IMR-90 (cell line): ENCODE data around the gene MYOF. TPM values are rescaled to one million over a fixed set of nuclear protein-coding genes. Genes with fewer than 3 reads are reported as not detected.

ENCODE experiments used
- ATAC-seq: fragments of 200-7000 bp; cut with Tn5 transposase; 2 replicates; pipeline ENCODE4 v1.9.1; 2020; ENCODE audit warnings: low read depth, mild to moderate bottlenecking, moderate library complexity
- BruUV-seq: library from RNA; stranded (reverse); fragments of 400-500 nt; replicated peaks from 2 replicates; lab custom pipeline; 2021; lab: Mats Ljungman, UMichigan
- CTCF ChIA-PET: fragments of 300-600 bp; formaldehyde crosslinking; extraction: SDS; loops from one replicate; lab custom pipeline; 2021; ENCODE audit warnings: antibody characterized with exemption; lab: Yijun Ruan, JAX
- POLR2A ChIA-PET: fragments of 300-600 bp; sonication (Branson Sonifier 250); formaldehyde crosslinking; loops from one replicate; lab custom pipeline; 2022; ENCODE audit warnings: antibody characterized with exemption; ENCODE audit not compliant: unreplicated experiment; lab: Charles Lee
- DNase-seq: peaks from one replicate; pipeline ENCODE4 v3.0.0; 2013
- H2AFZ ChIP-seq: replicated peaks from 2 replicates; pipeline ENCODE3; 2013; ENCODE audit warnings: low read length, mild to moderate bottlenecking; ENCODE audit not compliant: poor library complexity
- H2AK5ac ChIP-seq: 2 replicates; pipeline ENCODE4 v1.6.1; 2013; ENCODE audit warnings: low read depth, low read length, inconsistent platforms
- H2AK9ac ChIP-seq: replicated peaks from 2 replicates; pipeline ENCODE3; 2013; ENCODE audit warnings: mild to moderate bottlenecking, low read depth, low read length, moderate library complexity; ENCODE audit not compliant: poor library complexity
- H2BK120ac ChIP-seq: 2 replicates; pipeline ENCODE4 v1.6.1; 2013; ENCODE audit warnings: low read depth, low read length, inconsistent platforms
- H2BK15ac ChIP-seq: 3 replicates; pipeline ENCODE4 v1.6.1; 2013; ENCODE audit warnings: low read depth, low read length, inconsistent platforms
- H2BK20ac ChIP-seq: 2 replicates; pipeline ENCODE4 v1.6.1; 2013; ENCODE audit warnings: low read depth, mild to moderate bottlenecking, inconsistent platforms, low read length, moderate library complexity
- H2BK5ac ChIP-seq: 2 replicates; pipeline ENCODE4 v1.6.1; 2013; ENCODE audit warnings: mild to moderate bottlenecking, low read depth, low read length, inconsistent platforms; ENCODE audit not compliant: poor library complexity, severe bottlenecking
- H3K14ac ChIP-seq: replicated peaks from 2 replicates; pipeline ENCODE4 v1.6.1; 2013; ENCODE audit warnings: low read depth, low read length, inconsistent platforms
- H3K18ac ChIP-seq: 2 replicates; pipeline ENCODE4 v1.6.1; 2013; ENCODE audit warnings: low read depth, low read length, control low read depth
- H3K23ac ChIP-seq: 2 replicates; pipeline ENCODE4 v1.6.1; 2013; ENCODE audit warnings: low read depth, low read length, inconsistent platforms
- H3K27ac ChIP-seq: 2 replicates; pipeline ENCODE4 v1.5.1; 2013; ENCODE audit warnings: mild to moderate bottlenecking, control low read depth, low read length; ENCODE audit not compliant: insufficient read depth
- H3K27me3 ChIP-seq: 2 replicates; pipeline ENCODE4 v1.6.1; 2013; ENCODE audit warnings: low read length; ENCODE audit not compliant: control insufficient read depth, insufficient read depth
- H3K36me3 ChIP-seq: 2 replicates; pipeline ENCODE4 v1.6.1; 2013; ENCODE audit warnings: low read length, mixed read lengths; ENCODE audit not compliant: control insufficient read depth, insufficient read depth
- H3K4ac ChIP-seq: 2 replicates; pipeline ENCODE4 v1.6.1; 2013; ENCODE audit warnings: low read depth, low read length, inconsistent platforms
- H3K4me1 ChIP-seq: 2 replicates; pipeline ENCODE4 v1.6.1; 2013; ENCODE audit warnings: low read length, mixed read lengths; ENCODE audit not compliant: control insufficient read depth, insufficient read depth
- H3K4me2 ChIP-seq: 2 replicates; pipeline ENCODE4 v1.6.1; 2013; ENCODE audit warnings: low read depth, mild to moderate bottlenecking, control low read depth, low read length, moderate library complexity
- H3K4me3 ChIP-seq: 2 replicates; pipeline ENCODE4 v1.5.1; 2013; ENCODE audit warnings: low read depth, mild to moderate bottlenecking, control low read depth, low read length, moderate library complexity; ENCODE audit not compliant: insufficient read depth
- H3K56ac ChIP-seq: 2 replicates; pipeline ENCODE4 v1.6.1; 2013; ENCODE audit warnings: low read length, inconsistent platforms; ENCODE audit not compliant: insufficient read depth; ENCODE audit errors: extremely low read depth
- H3K79me1 ChIP-seq, 2 experiments: 2 replicates each; pipeline ENCODE4 v1.6.1; 2013; ENCODE audit warnings: low read length in 2 of 2, inconsistent platforms in 1 of 2, low read depth in 1 of 2
- H3K9ac ChIP-seq: 2 replicates; pipeline ENCODE4 v1.6.1; 2013; ENCODE audit warnings: low read depth, low read length, control low read depth
- H3K9me1 ChIP-seq: 2 replicates; pipeline ENCODE4 v1.6.1; 2013; ENCODE audit warnings: low read length, inconsistent platforms; ENCODE audit not compliant: insufficient read depth
- H3K9me3 ChIP-seq: 2 replicates; pipeline ENCODE4 v1.6.1; 2013; ENCODE audit warnings: low read length; ENCODE audit not compliant: control insufficient read depth, insufficient read depth
- H4K20me1 ChIP-seq: 2 replicates; pipeline ENCODE4 v1.6.1; 2013; ENCODE audit warnings: low read length, inconsistent platforms; ENCODE audit not compliant: insufficient read depth
- H4K5ac ChIP-seq: 2 replicates; pipeline ENCODE4 v1.6.1; 2013; ENCODE audit warnings: mild to moderate bottlenecking, low read depth, low read length, control low read depth
- H4K8ac ChIP-seq, 2 experiments: 2 replicates each; pipeline ENCODE4 v1.6.1; 2013; ENCODE audit warnings: low read depth in 2 of 2, low read length in 2 of 2, control low read depth in 1 of 2, inconsistent platforms in 1 of 2
- H4K91ac ChIP-seq: 2 replicates; pipeline ENCODE4 v1.6.1; 2013; ENCODE audit warnings: low read depth, low read length, inconsistent platforms; ENCODE audit not compliant: insufficient read depth
- CEBPB ChIP-seq: IDR thresholded peaks from 2 replicates; pipeline ENCODE4 v1.6.1; 2012; ENCODE audit warnings: low read depth, low read length, improper control_type of control experiment
- CHD1 ChIP-seq: IDR thresholded peaks from 2 replicates; pipeline ENCODE4 v1.6.1; 2012; ENCODE audit warnings: low read depth, low read length, improper control_type of control experiment
- CTCF ChIP-seq: conservative IDR thresholded peaks from 2 replicates; pipeline ENCODE4 v1.5.1; 2012; ENCODE audit warnings: mild to moderate bottlenecking, low read depth, low read length, improper control_type of control experiment
- MAFK ChIP-seq: IDR thresholded peaks from 2 replicates; pipeline ENCODE4 v1.6.1; 2012; ENCODE audit warnings: low read depth, low read length, improper control_type of control experiment
- MAZ ChIP-seq: IDR thresholded peaks from 2 replicates; pipeline ENCODE4 v1.6.1; 2012; ENCODE audit warnings: low read depth, mild to moderate bottlenecking, low read length, improper control_type of control experiment, moderate library complexity, borderline replicate concordance
- NFE2L2 ChIP-seq: fragments of 150-350 bp; IDR thresholded peaks from 2 replicates; pipeline ENCODE4 v1.6.1; 2016; ENCODE audit warnings: low read depth, mild to moderate bottlenecking, low read length
- POLR2A ChIP-seq: IDR thresholded peaks from 2 replicates; pipeline ENCODE4 v1.6.1; 2012; ENCODE audit warnings: mild to moderate bottlenecking, low read depth, low read length
- RAD21 ChIP-seq: IDR thresholded peaks from 2 replicates; pipeline ENCODE4 v1.6.1; 2012; ENCODE audit warnings: low read length, improper control_type of control experiment
- RCOR1 ChIP-seq: IDR thresholded peaks from 2 replicates; pipeline ENCODE4 v1.6.1; 2012; ENCODE audit warnings: mild to moderate bottlenecking, low read length, improper control_type of control experiment; ENCODE audit not compliant: insufficient replicate concordance
- SMC3 ChIP-seq: fragments of 150-350 bp; IDR thresholded peaks from 2 replicates; pipeline ENCODE4 v1.6.1; 2016; ENCODE audit warnings: low read depth, mild to moderate bottlenecking, antibody characterized with exemption, low read length, moderate library complexity
- USF2 ChIP-seq: fragments of 150-350 bp; IDR thresholded peaks from 2 replicates; pipeline ENCODE4 v1.6.1; 2017; ENCODE audit warnings: mild to moderate bottlenecking, antibody characterized with exemption, low read length, low read depth
- WGBS, 2 experiments: methylation state at CpG; one replicate each; pipeline versions ENCODE4 v1.1.5 to v1.1.7; 2013; ENCODE audit warnings: missing lambda C conversion rate in 2 of 2; ENCODE audit not compliant: insufficient read length in 1 of 2; ENCODE audit errors: extremely low coverage in 2 of 2; 5-methylcytosine and 5-hydroxymethylcytosine counted together
- dilution Hi-C: fragments of 300-500 bp; cut with HindIII; formaldehyde crosslinking; loops from one replicate; pipeline ENCODE4 v1.14.3; 2018; ENCODE audit warnings: low sequenced_read_pairs; ENCODE audit not compliant: unreplicated experiment
- in situ Hi-C: fragments of 300-500 bp; cut with MboI; formaldehyde crosslinking; loops from 3 replicates; pipeline ENCODE4 v1.14.3; 2019; ENCODE audit warnings: low sequenced_read_pairs, inconsistent platforms, mixed read lengths
- intact Hi-C: fragments of 100-400 bp; cut with micrococcal nuclease; formaldehyde crosslinking; loops from 2 replicates; pipeline ENCODE4 v1.10.0; 2022
- polyA plus RNA-seq, 3 experiments: library from polyadenylated mRNA; depleted of rRNA; stranded (reverse); fragments of >200 nt; gene quantifications; 2 replicates each; pipeline ENCODE4 v1.2.3, GENCODE V29; 2012; ENCODE audit warnings: low replicate concordance in 1 of 3
- total RNA-seq: library from RNA; depleted of rRNA; stranded (reverse); fragments of >200 nt; gene quantifications from 2 replicates; pipeline ENCODE4 v1.2.3, GENCODE V29; 2012

The MYOF gene
- total and polyA plus RNA-seq, 2 of the 4 experiments (the other 2 are of a cell fraction): 221 to 281 TPM

DNA sequence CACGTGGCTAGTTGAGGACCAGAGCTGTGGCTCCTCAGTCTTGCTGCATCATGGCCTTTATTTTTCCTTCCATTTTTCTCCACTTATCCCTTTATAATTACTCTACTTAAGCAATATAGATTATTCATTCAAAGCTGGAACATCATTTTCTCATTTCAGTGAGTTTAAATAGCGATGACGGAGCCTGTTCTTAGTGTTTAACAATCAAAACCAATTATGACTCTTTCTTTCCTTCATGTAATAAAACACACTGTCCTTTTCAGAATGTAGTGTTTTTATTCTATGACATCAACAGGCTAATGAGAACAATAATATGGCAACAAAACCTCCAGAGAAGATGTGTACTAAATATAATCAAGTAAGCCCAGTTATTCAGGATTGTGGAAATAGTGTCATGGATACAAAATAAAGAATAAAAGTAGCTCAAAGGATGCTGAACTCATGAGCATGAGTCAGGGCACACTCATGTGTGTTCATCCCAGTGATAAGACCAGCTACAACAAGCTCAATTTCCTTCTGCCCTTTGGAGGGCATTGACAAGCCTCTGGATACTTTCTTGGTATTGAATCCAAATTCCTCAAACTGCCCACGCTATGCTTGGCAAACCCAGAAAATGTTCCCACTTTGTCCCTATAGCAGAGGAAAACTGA, 220.0 kb downstream of the MYOF start:
- no peak overlapping the region for H2BK15ac ChIP-seq
- H2BK20ac ChIP-seq: no peak overlapping the region
- dilution Hi-C loops: no loop called here
- H4K20me1 ChIP-seq: no peaks in the 10 kb centered on the region
- H4K5ac ChIP-seq: no peak overlapping the region
- intact Hi-C loops: no loop called here
- H3K4me1 ChIP-seq: no peaks in the 10 kb centered on the region
- H2BK5ac ChIP-seq: no peak overlapping the region
- no peak overlapping the region for H4K91ac ChIP-seq
- ChIA-PET CTCF (no interaction called here), POLR2A (no interaction called here)
- ATAC-seq (no peak), DNase-seq (peak; percentile 58)
- no peaks in the 10 kb centered on the region; the same call in 1 of the 2 replicates for H3K9me1 ChIP-seq
- H2AK9ac ChIP-seq: no peak overlapping the region
- H2BK120ac ChIP-seq: no peak overlapping the region
- H2AK5ac ChIP-seq: no peak overlapping the region
- WGBS, 2 experiments: 100% methylated on average over 1 of the region's 4 CpGs; no CpG with 5 or more reads in 1 of the 2 experiments
- H3K4ac ChIP-seq: no peak overlapping the region
- no peak overlapping the region for H3K4me2 ChIP-seq
- no peak overlapping the region for H3K56ac ChIP-seq
- H3K18ac ChIP-seq: no peak overlapping the region
- H3K14ac ChIP-seq: no peak overlapping the region
- H4K8ac ChIP-seq: no peak overlapping the region
- in situ Hi-C loops: no loop called here
- BruUV-seq: no TSS peak
- H3K27ac ChIP-seq: no peak overlapping the region
- TF ChIP-seq POLR2A (no peak), RCOR1 (no peak), CTCF (no peak), NFE2L2 (no peak), MAFK (no peak), RAD21 (no peak), SMC3 (no peak), USF2 (no peak), CHD1 (no peak), CEBPB (no peak), MAZ (no peak)
- no peak overlapping the region for H3K4me3 ChIP-seq
- H2AFZ ChIP-seq: no peak overlapping the region
- H3K9ac ChIP-seq: no peak overlapping the region
- no peak overlapping the region for H3K23ac ChIP-seq
- H3K36me3 ChIP-seq: no peaks in the 10 kb centered on the region
- H3K27me3 ChIP-seq: peaks cover 6% of the 10 kb centered on the region
- no peaks in the 10 kb centered on the region for H3K79me1 ChIP-seq
- no peaks in the 10 kb centered on the region for H3K9me3 ChIP-seq
